T-helper 1 cell treated with Interleukin-12 subunit alpha and Interleukin-12 subunit beta and Interleukin-4 antibody, amounts not matched to agents 30 μg/mL and 1 μg/mL, for 36 hours (primary cell): ENCODE data around the gene TMC2.
A peak's percentile ranks its signal among the peaks of the same experiment; 100 is the strongest.

Source experiments
- H3K27ac Mint-ChIP-seq: one replicate; pipeline ENCODE4 v1.8.0; 2021; ENCODE audit warnings: mild to moderate bottlenecking, mixed read lengths
- H3K27me3 Mint-ChIP-seq: one replicate; pipeline ENCODE4 v1.8.0; 2021; ENCODE audit warnings: low read depth, mixed read lengths
- H3K36me3 Mint-ChIP-seq: one replicate; pipeline ENCODE4 v1.8.0; 2021; ENCODE audit warnings: low read depth, mixed read lengths
- H3K4me1 Mint-ChIP-seq: one replicate; pipeline ENCODE4 v1.8.0; 2021; ENCODE audit warnings: low read depth, mixed read lengths
- H3K4me3 Mint-ChIP-seq: one replicate; pipeline ENCODE4 v1.8.0; 2021; ENCODE audit warnings: mild to moderate bottlenecking, moderate library complexity, mixed read lengths
- H3K9me3 Mint-ChIP-seq: one replicate; pipeline ENCODE4 v1.8.0; 2021; ENCODE audit warnings: mixed read lengths

Gene TMC2

GRCh38 chr20:2652724-2653555 lies 116.6 kb downstream of the TMC2 start:
- Mint-ChIP-seq H3K27me3 (no peaks in the 10 kb centered on the region), H3K4me1 (peaks cover 23% of the 10 kb centered on the region), H3K4me3 (peak overlapping the region; percentile 90), H3K36me3 (peaks cover 44% of the 10 kb centered on the region), H3K9me3 (no peaks in the 10 kb centered on the region), H3K27ac (peak overlapping the region; percentile 76)

DNA sequence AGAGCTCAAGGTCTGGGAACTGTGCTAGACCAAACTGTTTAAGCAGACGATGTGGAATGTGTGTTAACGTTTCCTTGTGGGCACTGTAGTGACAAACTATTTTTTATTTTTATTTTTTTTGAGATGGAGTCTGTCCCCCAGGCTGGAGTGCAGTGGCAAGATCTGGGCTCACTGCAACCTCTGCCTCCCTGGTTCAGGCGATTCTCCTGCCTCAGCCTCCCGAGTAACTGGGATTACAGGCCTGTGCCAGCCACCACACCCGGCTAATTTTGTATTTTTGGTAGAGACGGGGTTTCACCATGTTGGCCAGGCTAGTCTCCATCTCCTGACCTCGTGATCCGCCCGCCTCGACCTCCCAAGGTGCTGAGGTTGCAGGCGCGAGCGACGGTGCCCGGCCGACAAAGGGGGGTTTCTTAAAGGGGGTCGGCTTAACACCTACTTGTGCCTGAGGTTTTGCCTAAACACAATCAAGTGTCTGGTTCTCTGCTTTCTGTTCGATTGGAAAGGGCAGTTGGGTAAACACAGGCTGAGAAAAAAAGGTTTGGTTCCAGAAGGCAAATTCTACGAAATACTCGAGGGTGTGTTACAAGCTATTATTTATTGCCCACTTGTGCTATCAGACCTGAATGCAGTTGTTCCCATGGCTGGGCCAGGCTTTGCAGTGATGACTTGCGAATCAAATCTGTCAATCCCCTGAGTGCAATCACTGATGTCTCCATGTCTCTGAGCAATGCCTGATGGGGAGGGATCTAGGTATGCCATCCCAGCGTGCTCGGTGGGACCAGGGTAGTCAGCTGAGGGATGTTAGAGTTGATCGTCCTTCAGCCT lies 117.4 kb downstream of the TMC2 start:
- Mint-ChIP-seq H3K27me3 (no peaks in the 10 kb centered on the region), H3K4me3 (peak overlapping the region; percentile 90), H3K36me3 (peaks cover 49% of the 10 kb centered on the region), H3K4me1 (peaks cover 23% of the 10 kb centered on the region), H3K9me3 (no peaks in the 10 kb centered on the region), H3K27ac (peak overlapping the region; percentile 76)

DNA sequence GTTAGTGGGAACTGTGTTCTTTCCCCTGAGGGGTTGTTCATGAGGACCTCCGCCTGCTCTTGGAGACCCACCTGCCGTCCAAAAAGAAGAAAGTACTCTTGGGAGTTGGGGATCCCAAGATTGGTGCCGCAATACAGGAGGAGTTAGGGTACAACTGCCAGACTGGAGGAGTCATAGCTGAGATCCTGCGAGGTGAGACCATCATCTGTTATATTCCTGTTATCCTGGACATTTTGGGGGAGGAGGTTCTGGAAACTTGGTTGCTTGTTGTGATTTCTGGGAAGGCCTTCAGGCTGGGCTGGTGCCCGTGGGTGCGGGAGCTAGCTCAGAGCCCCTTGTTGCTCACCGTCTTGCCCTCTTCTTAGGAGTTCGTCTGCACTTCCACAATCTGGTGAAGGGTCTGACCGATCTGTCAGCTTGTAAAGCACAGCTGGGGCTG lies 118.0 kb downstream of the TMC2 start:
- Mint-ChIP-seq H3K27me3 (no peaks in the 10 kb centered on the region), H3K36me3 (peaks cover 53% of the 10 kb centered on the region), H3K27ac (peak overlapping the region; percentile 75), H3K4me1 (peaks cover 23% of the 10 kb centered on the region), H3K4me3 (peak overlapping the region; percentile 90), H3K9me3 (no peaks in the 10 kb centered on the region)

- peak overlapping the region; percentile 90 for H3K4me3 Mint-ChIP-seq
- peak overlapping the region; percentile 75 for H3K27ac Mint-ChIP-seq
- peaks cover 21% of the 10 kb centered on the region for H3K4me1 Mint-ChIP-seq
- no peaks in the 10 kb centered on the region for H3K27me3 Mint-ChIP-seq
- peaks cover 56% of the 10 kb centered on the region for H3K36me3 Mint-ChIP-seq
- no peaks in the 10 kb centered on the region for H3K9me3 Mint-ChIP-seq
Observed at GRCh38 chr20:2654831-2655230, 118.5 kb downstream of the TMC2 start.

- H3K27ac Mint-ChIP-seq = no peak overlapping the region
- H3K4me3 Mint-ChIP-seq = peak overlapping the region; percentile 90
- peaks cover 59% of the 10 kb centered on the region for H3K36me3 Mint-ChIP-seq
- no peaks in the 10 kb centered on the region for H3K9me3 Mint-ChIP-seq
- H3K4me1 Mint-ChIP-seq = peaks cover 18% of the 10 kb centered on the region
- no peaks in the 10 kb centered on the region for H3K27me3 Mint-ChIP-seq
Observed at GRCh38 chr20:2655331-2656116, 119.2 kb downstream of the TMC2 start.

GRCh38 chr20:2656471-2657117 lies 120.2 kb downstream of the TMC2 start:
- Mint-ChIP-seq H3K4me1 (peaks cover 20% of the 10 kb centered on the region), H3K4me3 (no peak overlapping the region), H3K9me3 (no peaks in the 10 kb centered on the region), H3K36me3 (peaks cover 65% of the 10 kb centered on the region), H3K27me3 (no peaks in the 10 kb centered on the region), H3K27ac (peak overlapping the region; percentile 22)

DNA sequence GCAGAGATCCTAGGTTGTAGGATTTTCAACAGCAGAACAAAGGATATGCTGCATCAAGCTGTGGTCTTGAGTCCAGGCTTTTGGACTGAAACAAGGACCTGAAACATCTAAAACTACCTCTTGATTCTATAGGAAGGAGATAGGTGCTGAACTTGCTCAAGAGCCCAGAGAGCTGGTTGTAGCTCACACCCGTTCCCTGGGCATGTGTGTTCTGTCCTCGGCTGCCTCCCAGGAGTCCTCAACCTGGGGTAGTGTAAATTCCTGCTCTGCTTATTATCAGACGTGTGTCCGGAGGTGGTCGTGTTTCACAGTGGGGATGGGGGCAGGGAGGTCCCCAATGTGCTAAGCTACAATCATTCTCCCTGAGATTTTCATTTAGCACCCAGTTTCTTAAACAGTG lies 120.9 kb downstream of the TMC2 start:
- Mint-ChIP-seq H3K9me3 (no peaks in the 10 kb centered on the region), H3K27me3 (no peaks in the 10 kb centered on the region), H3K4me1 (peaks cover 24% of the 10 kb centered on the region), H3K36me3 (peaks cover 70% of the 10 kb centered on the region), H3K27ac (no peak overlapping the region), H3K4me3 (no peak overlapping the region)

- H3K4me1 Mint-ChIP-seq = peaks cover 26% of the 10 kb centered on the region
- no peak overlapping the region for H3K27ac Mint-ChIP-seq
- H3K4me3 Mint-ChIP-seq = no peak overlapping the region
- peaks cover 71% of the 10 kb centered on the region for H3K36me3 Mint-ChIP-seq
- no peaks in the 10 kb centered on the region for H3K9me3 Mint-ChIP-seq
- H3K27me3 Mint-ChIP-seq = no peaks in the 10 kb centered on the region
Observed at GRCh38 chr20:2657674-2658073, 121.3 kb downstream of the TMC2 start.

- H3K36me3 Mint-ChIP-seq = peaks cover 69% of the 10 kb centered on the region
- H3K9me3 Mint-ChIP-seq = no peaks in the 10 kb centered on the region
- no peaks in the 10 kb centered on the region for H3K27me3 Mint-ChIP-seq
- H3K27ac Mint-ChIP-seq = no peak overlapping the region
- H3K4me3 Mint-ChIP-seq = no peak overlapping the region
- peaks cover 31% of the 10 kb centered on the region for H3K4me1 Mint-ChIP-seq
Observed at GRCh38 chr20:2658414-2659354, 122.3 kb downstream of the TMC2 start.

DNA sequence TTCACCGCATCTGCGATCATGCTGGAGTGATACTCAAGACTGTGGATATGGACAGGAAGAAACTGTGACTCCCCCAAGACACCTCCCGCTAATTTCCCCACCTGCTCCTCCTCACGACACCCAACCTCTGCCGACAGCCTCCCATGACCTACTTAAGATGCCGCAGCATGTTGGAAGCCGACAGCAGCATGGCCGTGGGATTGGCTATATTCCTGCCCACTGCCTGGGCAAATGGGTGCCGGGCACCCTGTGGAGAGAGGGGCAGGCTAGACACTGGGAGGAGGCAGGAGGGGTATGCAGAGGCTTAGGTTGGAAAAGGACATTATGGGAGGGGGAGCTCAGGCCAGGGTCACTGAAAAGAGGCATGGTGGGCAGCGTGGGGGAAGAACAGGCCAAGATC lies 123.2 kb downstream of the TMC2 start:
- H3K4me3 Mint-ChIP-seq = no peak overlapping the region

DNA sequence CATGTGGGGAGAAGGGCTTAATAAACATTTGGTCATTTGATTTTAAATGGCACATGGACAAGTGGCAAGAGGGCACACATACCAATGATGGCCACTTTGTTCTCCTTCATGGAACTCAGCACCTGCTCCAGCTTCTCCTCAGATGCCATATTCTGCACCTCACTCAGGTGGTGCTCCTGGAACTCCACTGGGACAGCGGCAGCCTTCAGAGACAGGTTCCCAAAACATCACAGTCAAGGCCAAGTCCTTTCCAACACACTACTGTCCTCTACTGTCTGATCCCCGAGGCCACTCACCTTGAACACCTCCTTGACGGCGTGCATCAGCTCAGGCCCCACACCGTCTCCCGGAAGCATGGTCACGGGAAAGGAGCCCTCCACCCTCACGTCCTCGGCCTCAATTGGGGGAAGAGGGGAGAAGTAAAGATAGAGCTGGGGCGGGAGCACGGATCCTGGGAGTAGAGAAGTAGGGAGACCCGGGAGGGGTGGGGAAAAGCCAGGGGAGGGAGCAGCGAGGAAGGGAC lies 127.1 kb downstream of the TMC2 start:
- Mint-ChIP-seq H3K4me3 (peak overlapping the region; percentile 91), H3K27me3 (peaks cover 4% of the 10 kb centered on the region), H3K9me3 (no peaks in the 10 kb centered on the region), H3K36me3 (peaks cover 32% of the 10 kb centered on the region), H3K27ac (peak overlapping the region; percentile 94), H3K4me1 (peaks cover 15% of the 10 kb centered on the region)

More for the DNA sequence above, 123.2 kb downstream of the TMC2 start:
- no peaks in the 10 kb centered on the region for H3K9me3 Mint-ChIP-seq
- H3K4me1 Mint-ChIP-seq = peaks cover 25% of the 10 kb centered on the region
- no peaks in the 10 kb centered on the region for H3K27me3 Mint-ChIP-seq
- no peak overlapping the region for H3K27ac Mint-ChIP-seq
- peaks cover 64% of the 10 kb centered on the region for H3K36me3 Mint-ChIP-seq

GRCh38 chr20:2663887-2664719 lies 127.7 kb downstream of the TMC2 start, which contains the start of gene IDH3B:
Gene IDH3B (minus strand): TSS chr20:2664216. CDS start chr20:2664188, 28 bp downstream.
- peaks cover 25% of the 10 kb centered on the region for H3K36me3 Mint-ChIP-seq
- H3K9me3 Mint-ChIP-seq = no peaks in the 10 kb centered on the region
- peaks cover 9% of the 10 kb centered on the region for H3K27me3 Mint-ChIP-seq
- H3K4me1 Mint-ChIP-seq = peaks cover 15% of the 10 kb centered on the region
- peak within 1 kb of the TSS; percentile 94 for H3K27ac Mint-ChIP-seq
- H3K4me3 Mint-ChIP-seq = peak within 1 kb of the TSS; percentile 91
